G401.6 (cell line): ENCODE results near the gene CXADR.

Experiments
- FAIRE-seq: peaks from 2 replicates; lab custom pipeline; 2012; peaks lifted over from hg19 to GRCh38; lab: Jason Lieb, UNC

The CXADR gene

DNA sequence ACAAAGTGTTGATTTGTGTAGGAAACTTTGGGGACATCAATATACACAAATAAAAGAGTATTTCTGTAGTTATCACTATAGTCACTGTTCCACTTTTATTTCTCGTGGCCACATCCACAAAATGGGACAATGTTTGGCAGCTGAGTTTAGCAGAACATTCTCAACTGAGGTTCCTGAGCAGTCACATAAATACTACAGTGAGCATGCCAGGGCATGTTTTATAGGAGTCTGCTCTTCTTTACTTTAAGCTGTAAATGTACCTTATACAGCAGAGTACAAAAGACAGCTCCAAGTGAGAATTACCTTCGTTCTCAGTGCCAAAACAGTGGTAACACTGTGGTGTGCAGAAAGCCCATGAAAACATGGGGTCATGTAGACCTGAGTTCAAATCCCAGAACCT is 94.8 kb downstream of the CXADR start:
- FAIRE-seq: no peak

DNA sequence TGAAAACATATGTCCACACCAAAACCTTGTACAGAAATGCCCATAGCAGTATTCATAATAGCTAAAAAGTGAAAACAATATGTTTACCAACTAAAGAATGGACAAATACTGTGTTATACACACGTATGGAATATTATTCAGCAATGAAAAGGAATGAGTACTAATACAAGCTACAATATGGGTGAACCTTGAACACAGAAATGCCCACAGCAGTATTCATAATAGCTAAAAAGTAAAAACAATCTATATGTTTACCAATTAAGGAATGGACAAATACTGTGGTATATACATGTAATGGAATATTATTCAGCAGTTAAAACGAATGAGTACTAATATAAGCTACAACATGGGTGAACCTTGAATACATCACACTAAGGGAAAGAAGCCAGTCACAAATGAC is 96.8 kb downstream of the CXADR start:
- no peak for FAIRE-seq

DNA sequence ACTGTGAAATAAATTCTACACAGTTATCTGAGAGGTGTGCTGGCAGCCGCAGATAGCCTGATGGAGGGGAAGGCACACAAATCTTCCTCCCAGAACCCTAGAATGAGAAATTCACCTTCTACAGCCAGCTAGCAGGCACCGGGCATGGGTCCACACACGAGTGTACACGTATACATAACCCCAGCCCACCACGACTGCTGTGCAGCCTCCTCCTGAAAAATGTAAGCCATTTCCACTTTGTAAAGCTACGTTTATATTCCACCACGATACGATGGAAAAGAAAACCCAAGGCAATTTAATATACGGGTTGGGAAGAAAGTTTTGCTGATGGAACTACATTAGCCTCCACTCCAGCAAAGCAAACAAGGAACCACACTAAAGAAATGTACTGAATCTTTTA is 98.1 kb downstream of the CXADR start:
- FAIRE-seq: no peak

DNA sequence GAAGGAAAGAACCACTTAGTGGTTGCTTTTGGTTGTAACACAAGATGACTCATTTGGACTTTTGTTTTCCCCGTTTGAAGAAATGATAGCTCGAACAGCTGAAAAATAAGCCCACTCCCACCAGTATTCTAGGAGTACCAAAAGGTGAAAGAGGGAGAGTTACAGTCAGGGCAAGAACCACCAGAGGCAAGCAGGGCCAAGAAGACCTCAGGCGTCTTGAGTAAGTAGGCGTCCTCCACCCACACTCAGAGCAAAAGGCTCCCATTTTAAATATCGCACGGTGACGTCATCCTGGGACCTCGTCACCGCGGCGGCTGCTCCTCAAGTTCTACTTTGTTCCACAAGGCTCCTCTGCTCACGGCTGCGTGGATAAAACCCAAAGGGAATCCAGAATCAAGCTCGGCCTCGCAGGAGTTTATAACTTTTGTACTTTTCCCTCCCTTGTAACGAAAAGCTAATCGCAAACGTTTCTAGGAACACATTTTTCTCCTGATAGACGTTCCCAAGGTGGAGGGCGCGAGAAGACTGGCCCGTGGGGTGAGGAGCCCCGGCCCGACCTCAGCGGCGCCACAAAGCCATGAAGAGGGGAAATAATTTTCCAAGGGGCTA is 98.7 kb downstream of the CXADR start:
- FAIRE-seq: peak; percentile 17

DNA sequence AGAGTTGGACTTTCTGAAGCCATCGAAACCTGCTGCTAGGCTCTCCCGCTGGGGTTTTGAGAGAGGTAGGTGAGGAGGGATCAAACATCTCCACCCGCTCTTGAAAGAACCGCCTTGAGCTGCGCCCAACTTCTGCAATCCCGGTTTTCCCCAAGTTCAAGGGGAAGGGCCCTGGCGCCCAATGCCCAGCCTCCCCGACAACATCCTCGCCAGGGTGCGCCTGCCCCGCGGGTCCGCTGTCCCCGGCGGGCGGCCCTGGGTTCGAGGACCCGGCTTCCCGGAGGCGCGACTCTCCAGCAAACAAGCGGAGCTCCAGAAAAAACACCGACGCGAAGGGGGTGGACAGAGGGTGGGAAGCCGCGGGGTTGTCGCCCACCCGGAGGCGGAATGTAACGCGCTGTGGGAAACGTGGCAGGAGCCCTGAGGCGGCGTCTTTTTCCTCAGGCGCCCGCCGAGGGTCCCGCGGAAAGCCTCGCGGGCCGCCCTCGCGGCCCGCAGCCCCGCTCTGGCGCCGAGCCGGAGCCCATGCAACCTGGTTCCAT is 99.3 kb downstream of the CXADR start:
- no peak for FAIRE-seq

DNA sequence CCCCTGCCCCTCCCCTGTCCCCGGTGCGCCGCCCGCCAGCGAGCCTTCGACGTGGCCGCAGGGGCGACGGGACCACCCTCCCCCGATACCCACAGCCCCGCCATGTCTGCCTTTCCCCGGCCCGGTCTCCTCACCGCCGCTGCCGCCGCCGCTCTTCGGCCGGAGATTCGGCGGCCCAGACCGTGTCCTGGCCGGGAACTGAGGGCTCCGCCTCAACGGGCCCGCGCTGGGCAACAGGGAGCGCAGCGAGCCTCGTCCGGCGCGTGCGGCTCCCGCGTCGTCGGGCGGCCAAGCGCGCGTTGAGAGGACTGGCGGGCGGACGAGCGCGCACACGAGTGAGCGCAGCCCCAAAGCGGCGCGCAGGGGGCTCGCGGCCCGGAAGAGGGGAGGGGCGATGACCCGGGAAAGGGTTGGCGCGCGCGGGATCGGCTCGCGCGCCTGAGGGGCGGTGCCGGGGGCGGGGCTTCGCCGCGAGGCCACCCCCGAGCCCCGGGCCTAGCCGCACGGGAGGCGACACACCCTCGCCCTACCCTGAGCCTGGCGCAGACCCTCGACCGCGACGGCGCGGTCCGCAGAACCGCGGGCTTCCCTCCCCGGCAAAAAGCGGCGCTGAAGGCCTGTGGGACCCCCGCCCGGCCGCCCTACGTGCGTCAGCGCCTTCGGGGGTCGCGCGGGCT is 99.9 kb downstream of the CXADR start, which contains the start of gene BTG3:
BTG3 (minus strand) TSS at position 337 of the 677 bp plus-strand sequence. CDS start 3,757 bp downstream, outside the sequence.
- no peak for FAIRE-seq

DNA sequence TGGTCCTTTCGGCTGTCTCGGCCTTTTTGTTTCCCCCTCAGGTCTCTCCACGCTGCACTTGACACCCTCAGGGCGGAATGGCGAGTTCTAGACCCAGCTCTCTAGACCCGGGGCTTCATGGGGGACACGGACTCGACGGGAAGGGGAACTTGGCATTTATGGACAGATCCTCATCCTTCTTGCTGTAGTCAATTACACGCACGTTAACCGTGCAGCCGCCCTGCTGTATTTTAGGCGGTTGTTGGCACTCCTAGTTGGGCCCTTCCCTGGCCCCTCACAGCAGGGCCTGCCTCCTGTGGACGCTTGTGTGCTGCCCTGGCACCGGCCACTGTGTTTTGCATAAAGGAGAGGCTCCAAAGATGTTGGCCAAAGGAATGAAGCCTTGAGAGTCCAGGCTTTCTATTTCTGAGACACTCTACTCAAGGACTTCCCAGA is 100.4 kb downstream of the CXADR start:
- FAIRE-seq: no peak

DNA sequence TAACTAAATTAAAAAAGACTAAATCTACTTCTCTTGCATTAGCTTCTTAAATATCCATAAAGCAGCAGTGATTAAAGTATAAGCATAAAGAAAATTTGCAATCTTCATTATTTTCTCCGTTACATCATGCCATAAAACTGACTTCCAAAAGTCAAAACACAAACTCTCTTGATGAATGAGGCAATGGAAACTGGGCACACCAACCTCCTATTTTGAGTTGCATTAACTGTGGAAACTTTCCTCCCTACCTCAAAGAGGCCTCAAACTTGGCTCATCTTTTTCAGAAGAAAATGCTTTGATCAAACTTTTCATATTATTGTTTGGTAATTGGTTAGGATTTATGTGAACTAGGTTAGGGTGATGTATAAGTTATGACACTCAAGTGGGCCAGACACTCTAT is 104.0 kb downstream of the CXADR start:
- no peak for FAIRE-seq

DNA sequence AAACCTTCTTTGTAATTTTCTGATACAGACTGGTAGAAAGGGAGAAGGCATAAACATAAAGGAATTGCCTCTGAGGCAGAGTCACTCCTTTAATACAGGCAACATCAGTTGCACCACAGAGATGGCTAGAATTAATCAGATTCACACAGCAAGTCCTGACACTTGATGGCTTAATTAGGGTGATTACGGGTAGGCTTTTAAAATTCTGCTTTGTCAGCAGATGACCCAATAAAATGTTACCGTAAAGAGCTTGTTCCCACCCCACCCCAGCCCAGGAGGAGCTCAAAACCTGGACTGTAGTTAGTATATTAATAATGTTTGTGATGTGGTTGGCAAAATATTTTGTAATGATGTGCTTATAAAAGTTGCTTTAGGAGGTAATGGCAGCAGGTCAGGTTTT is 109.2 kb downstream of the CXADR start:
- no peak for FAIRE-seq

DNA sequence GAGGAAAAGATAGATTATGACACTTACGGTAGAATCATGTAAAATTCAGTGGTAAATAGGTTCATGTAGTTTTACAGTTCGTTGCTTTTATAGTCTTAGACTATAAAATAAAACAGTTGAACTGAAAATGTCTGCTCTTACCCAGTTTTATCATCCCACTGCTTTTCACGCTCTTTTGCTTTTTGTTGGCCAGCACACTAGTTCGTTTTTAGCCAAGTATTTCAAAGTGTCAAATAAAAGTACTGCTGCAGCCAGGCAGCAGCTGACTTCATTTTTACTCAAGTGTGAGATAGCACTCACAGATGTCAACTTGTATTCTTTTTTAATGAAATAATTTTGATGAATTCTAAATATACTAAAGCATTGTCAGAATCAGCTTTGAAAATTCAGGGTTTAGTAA is 118.4 kb downstream of the CXADR start:
- FAIRE-seq: no peak

DNA sequence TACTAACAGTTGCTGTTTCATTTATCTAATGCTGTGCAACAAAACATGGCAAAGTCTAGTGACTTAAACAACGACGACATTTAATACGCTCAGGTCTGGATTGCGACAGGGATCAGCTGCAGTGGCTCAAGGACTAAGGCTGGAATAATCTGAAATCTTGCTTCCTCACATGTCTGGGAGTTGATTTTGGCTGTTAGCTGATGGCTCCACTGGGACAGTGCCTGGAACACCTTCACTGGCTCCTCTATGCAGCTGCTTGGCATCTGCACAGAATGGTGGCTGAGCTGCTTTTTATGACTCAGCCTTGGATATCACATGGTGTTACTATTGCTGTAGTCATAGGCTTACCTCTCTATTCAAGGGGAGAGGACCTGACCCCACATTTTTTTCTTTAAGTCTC is 123.9 kb downstream of the CXADR start:
- FAIRE-seq: no peak

DNA sequence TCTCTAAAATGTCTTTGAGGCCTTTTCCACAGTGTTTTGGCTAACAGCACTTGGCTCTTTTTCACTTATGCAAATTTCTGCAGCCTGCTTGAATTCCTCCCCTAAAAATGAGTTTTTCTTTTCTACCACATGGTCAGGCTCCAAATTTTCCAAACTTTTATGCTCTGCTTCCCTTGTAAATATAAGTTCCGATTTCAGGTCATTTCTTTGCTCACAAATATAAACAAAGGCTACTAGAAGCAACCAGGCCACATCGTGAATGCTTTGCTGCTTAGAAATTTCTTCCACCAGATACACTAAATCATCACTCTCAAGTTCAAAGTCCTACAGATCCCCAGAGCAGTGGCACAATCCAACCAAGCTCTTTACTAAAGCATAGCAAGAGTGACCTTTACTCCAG is 128.0 kb downstream of the CXADR start:
- no peak for FAIRE-seq
